Liver (tissue), 9 donors: Measurements from ENCODE around the gene BEST4. TPM values are rescaled to one million over a fixed set of nuclear protein-coding genes. Genes with fewer than 3 reads are reported as not detected.

Source experiments
- DNase-seq: peaks from one replicate; pipeline ENCODE4 v3.0.0-alpha.2; 2017; ENCODE audit warnings: low spot score
- H3K27ac ChIP-seq, 2 donors: one replicate each; pipeline ENCODE4 v1.7.0; 2013; ENCODE audit warnings: inconsistent platforms in 2 of 2, low read length in 2 of 2, control low read depth in 1 of 2, low read depth in 1 of 2, mild to moderate bottlenecking in 1 of 2
- H3K27me3 ChIP-seq, 4 donors: one replicate each; pipeline versions ENCODE4 v1.6.1 to v1.7.0; 2013; ENCODE audit warnings: low read length in 3 of 4, inconsistent platforms in 1 of 4, mild to moderate bottlenecking in 1 of 4, moderate library complexity in 1 of 4; ENCODE audit not compliant: control insufficient read depth in 4 of 4, insufficient read depth in 4 of 4
- H3K36me3 ChIP-seq, 4 donors: one replicate each; pipeline versions ENCODE4 v1.6.1 to v1.7.0; 2013; ENCODE audit warnings: low read length in 3 of 4, mild to moderate bottlenecking in 3 of 4, low read depth in 1 of 4, moderate library complexity in 1 of 4; ENCODE audit not compliant: control insufficient read depth in 4 of 4, insufficient read depth in 3 of 4
- H3K4me1 ChIP-seq, 4 donors: one replicate each; pipeline versions ENCODE4 v1.6.1 to v1.7.0; 2013; ENCODE audit warnings: low read length in 3 of 4, mild to moderate bottlenecking in 3 of 4, moderate library complexity in 1 of 4; ENCODE audit not compliant: control insufficient read depth in 4 of 4, insufficient read depth in 4 of 4
- H3K4me3 ChIP-seq, 3 donors: one replicate each; pipeline versions ENCODE4 v1.6.1 to v1.7.0; 2013; ENCODE audit warnings: low read length in 3 of 3, control low read depth in 1 of 3, low read depth in 1 of 3, mild to moderate bottlenecking in 1 of 3
- H3K9ac ChIP-seq, 2 donors: one replicate each; pipeline ENCODE4 v1.7.0; 2013; ENCODE audit warnings: low read length in 2 of 2, mild to moderate bottlenecking in 2 of 2, moderate library complexity in 2 of 2, control low read depth in 1 of 2, low read depth in 1 of 2
- H3K9me3 ChIP-seq, 4 donors: one replicate each; pipeline versions ENCODE4 v1.6.1 to v1.7.0; 2013; ENCODE audit warnings: low read length in 3 of 4; ENCODE audit not compliant: control insufficient read depth in 4 of 4
- EGR1 ChIP-seq, 2 donors: IDR thresholded peaks; 2 replicates each; pipeline ENCODE4 v1.6.1; 2016 to 2018; ENCODE audit warnings: antibody characterized with exemption in 2 of 2, low read depth in 2 of 2
- FOXA1 ChIP-seq: IDR thresholded peaks from 2 replicates; pipeline ENCODE4 v1.6.1; 2016; ENCODE audit warnings: antibody characterized with exemption
- FOXA2 ChIP-seq: IDR thresholded peaks from 2 replicates; pipeline ENCODE4 v1.6.1; 2016; ENCODE audit warnings: antibody characterized with exemption
- GABPA ChIP-seq, 2 donors: IDR thresholded peaks in 1 of 2; conservative IDR thresholded peaks in 1 of 2; 2 replicates each; pipeline ENCODE4 v1.6.1; 2016; ENCODE audit warnings: antibody characterized with exemption in 2 of 2, mild to moderate bottlenecking in 1 of 2, moderate library complexity in 1 of 2
- HNF4A ChIP-seq, 2 donors: conservative IDR thresholded peaks; 2 replicates each; pipeline ENCODE4 v1.6.1; 2016; ENCODE audit warnings: antibody characterized with exemption in 2 of 2, mild to moderate bottlenecking in 2 of 2
- HNF4G ChIP-seq: IDR thresholded peaks from 2 replicates; pipeline ENCODE4 v1.6.1; 2016; ENCODE audit warnings: antibody characterized with exemption
- JUND ChIP-seq, 2 donors: IDR thresholded peaks; 2 replicates each; pipeline ENCODE4 v1.6.1; 2016; ENCODE audit warnings: antibody characterized with exemption in 2 of 2
- NR2F2 ChIP-seq: IDR thresholded peaks from 2 replicates; pipeline ENCODE4 v1.6.1; 2016; ENCODE audit warnings: antibody characterized with exemption
- RAD21 ChIP-seq, 2 donors: IDR thresholded peaks; 2 replicates each; pipeline ENCODE4 v1.6.1; 2016; ENCODE audit warnings: antibody characterized with exemption in 2 of 2, mild to moderate bottlenecking in 2 of 2
- RXRA ChIP-seq, 2 donors: IDR thresholded peaks; 2 replicates each; pipeline ENCODE4 v1.6.1; 2017 to 2018; ENCODE audit warnings: antibody characterized with exemption in 2 of 2, mild to moderate bottlenecking in 1 of 2
- SP1 ChIP-seq: IDR thresholded peaks from 2 replicates; pipeline ENCODE4 v1.6.1; 2018; ENCODE audit warnings: antibody characterized with exemption, mild to moderate bottlenecking
- TAF1 ChIP-seq: conservative IDR thresholded peaks from 2 replicates; pipeline ENCODE4 v1.6.1; 2016; ENCODE audit warnings: antibody characterized with exemption, mild to moderate bottlenecking
- YY1 ChIP-seq: IDR thresholded peaks from 2 replicates; pipeline ENCODE4 v1.6.1; 2016; ENCODE audit warnings: antibody characterized with exemption, mild to moderate bottlenecking
- WGBS: extraction: QIAGEN DNeasy Blood & Tissue Kit; methylation state at CpG from one replicate; pipeline ENCODE4 v1.1.7; 2013; 5-methylcytosine and 5-hydroxymethylcytosine counted together
- polyA plus RNA-seq, 2 donors: library from polyadenylated mRNA; stranded (reverse) in 1 of 2; unstranded in 1 of 2; fragments of 200-250 nt in 1 of 2; fragments of >200 nt in 1 of 2; fragmentation: Nextera tagmentation in 1 of 2; extraction: Ambion mirVana in 1 of 2; gene quantifications; one replicate each; pipeline versions ENCODE4 v1.2.1 to v1.2.3, GENCODE V29; 2013 to 2015
- total RNA-seq, 2 donors: library from RNA; depleted of rRNA; stranded (reverse); fragments of >200 nt; gene quantifications; one replicate each; pipeline ENCODE4 v1.2.3, GENCODE V29; 2014
- TF ChIP-seq, protein P1 (sequence below): IDR thresholded peaks from 2 replicates; pipeline ENCODE4 v1.6.1; 2016; ENCODE audit warnings: antibody characterized with exemption
- TF ChIP-seq, protein P2 (sequence below): IDR thresholded peaks from 2 replicates; pipeline ENCODE4 v1.6.1; 2016; ENCODE audit warnings: antibody characterized with exemption, mild to moderate bottlenecking
- TF ChIP-seq, protein P3 (sequence below): IDR thresholded peaks from 2 replicates; pipeline ENCODE4 v1.6.1; 2016; ENCODE audit warnings: antibody characterized with exemption
- TF ChIP-seq, protein P4 (sequence below): fragments of 150-350 bp; IDR thresholded peaks from 2 replicates; pipeline ENCODE4 v1.5.1; 2017; ENCODE audit warnings: improper control_type of control experiment, low read depth, low read length; ENCODE audit not compliant: missing input control
- TF ChIP-seq, protein P5 (sequence below): IDR thresholded peaks from 2 replicates; pipeline ENCODE4 v1.6.1; 2016; ENCODE audit warnings: antibody characterized with exemption
- donor health status: healthy.
- donor health status: healthy.
- donor health status: healthy.
- donor health status: healthy.
- donor health status: healthy.

The BEST4 gene
- total and polyA plus RNA-seq, 4 donors, result 0.05 TPM; not detected in 3

DNA sequence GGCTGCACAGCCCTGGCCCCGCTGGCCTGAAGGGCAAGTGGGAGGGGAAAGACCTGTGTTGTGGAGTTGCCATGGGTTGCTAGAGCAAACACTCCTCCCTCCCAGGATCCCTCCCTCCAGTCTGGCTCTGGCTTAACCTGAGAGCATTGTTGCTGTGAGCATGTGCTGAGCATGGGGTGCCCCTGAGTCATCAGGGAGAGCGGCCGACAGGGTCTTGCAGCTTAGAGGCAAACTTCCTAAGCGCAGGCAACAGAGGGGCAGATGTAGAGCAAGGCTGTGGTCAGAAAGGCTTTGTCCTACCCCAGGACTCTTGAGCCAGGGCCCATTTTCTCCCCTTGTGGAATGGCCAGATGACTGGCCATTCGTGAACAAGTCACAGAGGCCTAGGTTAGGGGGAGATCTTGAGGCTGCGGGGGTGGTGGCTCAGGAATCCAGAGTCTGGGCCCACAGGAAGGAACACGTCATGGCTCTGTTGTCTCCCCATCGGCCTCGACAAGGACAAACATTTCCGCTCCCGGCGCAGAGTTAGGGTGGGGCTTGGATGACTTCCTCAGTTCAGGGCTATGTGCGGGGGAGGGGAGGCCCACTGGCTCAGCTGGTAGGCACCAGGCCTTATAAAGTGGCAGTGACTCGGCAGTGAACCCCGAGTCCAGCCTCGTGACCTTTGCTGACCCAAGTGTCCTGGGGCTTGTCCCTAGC, 19.5 kb upstream of the BEST4 start:
- peaks cover 15 to 46% (median 37%) of the 10 kb centered on the region in 4 donors for H3K4me1 ChIP-seq
- WGBS, result 3% methylated on average over 16 of the region's 16 CpGs
- H3K4me3 ChIP-seq, result no peak overlapping the region

More for the DNA sequence above, 19.5 kb upstream of the BEST4 start:
- Histone ChIP-seq H3K9me3 (no peaks in the 10 kb centered on the region), H3K36me3 (peaks cover 0 to 8% (median 7%) of the 10 kb centered on the region in 4 donors), H3K9ac (peak overlapping the region; percentile 51 to 53), H3K27ac (peak overlapping the region; percentile 95 to 98), H3K27me3 (no peaks in the 10 kb centered on the region)
- peak; percentile 85 for DNase-seq
- TF ChIP-seq HNF4A (conservative IDR thresholded peaks at IDR 0.05) (peak in 1 of 2 donors; percentile 83), TAF1 (peak; percentile 4), HNF4G (no peak), SP1 (peak; percentile 80), YY1 (peak; percentile 91), RXRA (IDR thresholded peaks at IDR 0.05) (peak; percentile 62 to 93), GABPA (IDR thresholded peaks at IDR 0.05 in 1 of 2, conservative IDR thresholded peaks at IDR 0.05 in 1 of 2) (peak in 1 of 2 donors; percentile 59), FOXA1 (no peak), NR2F2 (peak; percentile 87), JUND (IDR thresholded peaks at IDR 0.05) (peak; percentile 90 to 93), EGR1 (IDR thresholded peaks at IDR 0.05; ENCODE audit: low read depth in 2 of 2) (peak; percentile 46 to 79), FOXA2 (no peak), RAD21 (IDR thresholded peaks at IDR 0.05) (peak in 1 of 2 donors; percentile 32)
- TF ChIP-seq, protein P1, sequence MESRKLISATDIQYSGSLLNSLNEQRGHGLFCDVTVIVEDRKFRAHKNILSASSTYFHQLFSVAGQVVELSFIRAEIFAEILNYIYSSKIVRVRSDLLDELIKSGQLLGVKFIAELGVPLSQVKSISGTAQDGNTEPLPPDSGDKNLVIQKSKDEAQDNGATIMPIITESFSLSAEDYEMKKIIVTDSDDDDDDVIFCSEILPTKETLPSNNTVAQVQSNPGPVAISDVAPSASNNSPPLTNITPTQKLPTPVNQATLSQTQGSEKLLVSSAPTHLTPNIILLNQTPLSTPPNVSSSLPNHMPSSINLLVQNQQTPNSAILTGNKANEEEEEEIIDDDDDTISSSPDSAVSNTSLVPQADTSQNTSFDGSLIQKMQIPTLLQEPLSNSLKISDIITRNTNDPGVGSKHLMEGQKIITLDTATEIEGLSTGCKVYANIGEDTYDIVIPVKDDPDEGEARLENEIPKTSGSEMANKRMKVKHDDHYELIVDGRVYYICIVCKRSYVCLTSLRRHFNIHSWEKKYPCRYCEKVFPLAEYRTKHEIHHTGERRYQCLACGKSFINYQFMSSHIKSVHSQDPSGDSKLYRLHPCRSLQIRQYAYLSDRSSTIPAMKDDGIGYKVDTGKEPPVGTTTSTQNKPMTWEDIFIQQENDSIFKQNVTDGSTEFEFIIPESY, result peak; percentile 47
- TF ChIP-seq, protein P2, sequence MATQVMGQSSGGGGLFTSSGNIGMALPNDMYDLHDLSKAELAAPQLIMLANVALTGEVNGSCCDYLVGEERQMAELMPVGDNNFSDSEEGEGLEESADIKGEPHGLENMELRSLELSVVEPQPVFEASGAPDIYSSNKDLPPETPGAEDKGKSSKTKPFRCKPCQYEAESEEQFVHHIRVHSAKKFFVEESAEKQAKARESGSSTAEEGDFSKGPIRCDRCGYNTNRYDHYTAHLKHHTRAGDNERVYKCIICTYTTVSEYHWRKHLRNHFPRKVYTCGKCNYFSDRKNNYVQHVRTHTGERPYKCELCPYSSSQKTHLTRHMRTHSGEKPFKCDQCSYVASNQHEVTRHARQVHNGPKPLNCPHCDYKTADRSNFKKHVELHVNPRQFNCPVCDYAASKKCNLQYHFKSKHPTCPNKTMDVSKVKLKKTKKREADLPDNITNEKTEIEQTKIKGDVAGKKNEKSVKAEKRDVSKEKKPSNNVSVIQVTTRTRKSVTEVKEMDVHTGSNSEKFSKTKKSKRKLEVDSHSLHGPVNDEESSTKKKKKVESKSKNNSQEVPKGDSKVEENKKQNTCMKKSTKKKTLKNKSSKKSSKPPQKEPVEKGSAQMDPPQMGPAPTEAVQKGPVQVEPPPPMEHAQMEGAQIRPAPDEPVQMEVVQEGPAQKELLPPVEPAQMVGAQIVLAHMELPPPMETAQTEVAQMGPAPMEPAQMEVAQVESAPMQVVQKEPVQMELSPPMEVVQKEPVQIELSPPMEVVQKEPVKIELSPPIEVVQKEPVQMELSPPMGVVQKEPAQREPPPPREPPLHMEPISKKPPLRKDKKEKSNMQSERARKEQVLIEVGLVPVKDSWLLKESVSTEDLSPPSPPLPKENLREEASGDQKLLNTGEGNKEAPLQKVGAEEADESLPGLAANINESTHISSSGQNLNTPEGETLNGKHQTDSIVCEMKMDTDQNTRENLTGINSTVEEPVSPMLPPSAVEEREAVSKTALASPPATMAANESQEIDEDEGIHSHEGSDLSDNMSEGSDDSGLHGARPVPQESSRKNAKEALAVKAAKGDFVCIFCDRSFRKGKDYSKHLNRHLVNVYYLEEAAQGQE, result peak; percentile 89
- TF ChIP-seq, protein P3, sequence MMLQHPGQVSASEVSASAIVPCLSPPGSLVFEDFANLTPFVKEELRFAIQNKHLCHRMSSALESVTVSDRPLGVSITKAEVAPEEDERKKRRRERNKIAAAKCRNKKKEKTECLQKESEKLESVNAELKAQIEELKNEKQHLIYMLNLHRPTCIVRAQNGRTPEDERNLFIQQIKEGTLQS, result peak; percentile 74
- TF ChIP-seq, protein P4, sequence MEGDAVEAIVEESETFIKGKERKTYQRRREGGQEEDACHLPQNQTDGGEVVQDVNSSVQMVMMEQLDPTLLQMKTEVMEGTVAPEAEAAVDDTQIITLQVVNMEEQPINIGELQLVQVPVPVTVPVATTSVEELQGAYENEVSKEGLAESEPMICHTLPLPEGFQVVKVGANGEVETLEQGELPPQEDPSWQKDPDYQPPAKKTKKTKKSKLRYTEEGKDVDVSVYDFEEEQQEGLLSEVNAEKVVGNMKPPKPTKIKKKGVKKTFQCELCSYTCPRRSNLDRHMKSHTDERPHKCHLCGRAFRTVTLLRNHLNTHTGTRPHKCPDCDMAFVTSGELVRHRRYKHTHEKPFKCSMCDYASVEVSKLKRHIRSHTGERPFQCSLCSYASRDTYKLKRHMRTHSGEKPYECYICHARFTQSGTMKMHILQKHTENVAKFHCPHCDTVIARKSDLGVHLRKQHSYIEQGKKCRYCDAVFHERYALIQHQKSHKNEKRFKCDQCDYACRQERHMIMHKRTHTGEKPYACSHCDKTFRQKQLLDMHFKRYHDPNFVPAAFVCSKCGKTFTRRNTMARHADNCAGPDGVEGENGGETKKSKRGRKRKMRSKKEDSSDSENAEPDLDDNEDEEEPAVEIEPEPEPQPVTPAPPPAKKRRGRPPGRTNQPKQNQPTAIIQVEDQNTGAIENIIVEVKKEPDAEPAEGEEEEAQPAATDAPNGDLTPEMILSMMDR, result no peak
- TF ChIP-seq, protein P5, sequence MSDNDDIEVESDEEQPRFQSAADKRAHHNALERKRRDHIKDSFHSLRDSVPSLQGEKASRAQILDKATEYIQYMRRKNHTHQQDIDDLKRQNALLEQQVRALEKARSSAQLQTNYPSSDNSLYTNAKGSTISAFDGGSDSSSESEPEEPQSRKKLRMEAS, result peak; percentile 97
